CD4-positive, alpha-beta T cell (primary cell): ENCODE measurements around the gene MCC. TPM values are rescaled to one million over a fixed set of nuclear protein-coding genes. Genes with fewer than 3 reads are reported as not detected.

Experiments
- ATAC-seq: fragments of 200-7000 bp; cut with Tn5 transposase; one replicate; pipeline ENCODE4 v1.10.0; 2022; ENCODE audit warnings: mild to moderate bottlenecking; ENCODE audit not compliant: poor library complexity
- CTCF ChIA-PET: fragments of 350-600 bp; sonication (Branson Sonifier 250); formaldehyde crosslinking; loops from one replicate; lab custom pipeline; 2021; ENCODE audit warnings: antibody characterized with exemption, inconsistent platforms; lab: Charles Lee
- POLR2A ChIA-PET: fragments of 350-600 bp; sonication (Branson Sonifier 250); formaldehyde crosslinking; loops from one replicate; lab custom pipeline; 2021; ENCODE audit warnings: antibody characterized with exemption, inconsistent platforms; lab: Charles Lee
- DNase-seq, 14 experiments: peaks; one replicate each; pipeline ENCODE4 v3.0.0-alpha.2; 2013 to 2020; ENCODE audit warnings: mixed read lengths in 2 of 14
- H3K27ac ChIP-seq, 2 donors: one replicate each; pipeline versions ENCODE4 v1.5.1 to v1.7.0; 2013; ENCODE audit warnings: low read length in 2 of 2, low read depth in 1 of 2, mild to moderate bottlenecking in 1 of 2
- H3K27me3 ChIP-seq, 2 experiments: 1 replicate in 1 of 2; 2 replicates in 1 of 2; pipeline versions ENCODE4 v1.6.1 to v1.7.0; 2013; ENCODE audit warnings: low read length in 2 of 2, control low read depth in 1 of 2, mild to moderate bottlenecking in 1 of 2, moderate library complexity in 1 of 2; ENCODE audit not compliant: insufficient read depth in 2 of 2, control insufficient read depth in 1 of 2
- H3K36me3 ChIP-seq: one replicate; pipeline ENCODE4 v1.6.1; 2013; ENCODE audit warnings: low read length, control low read depth; ENCODE audit not compliant: insufficient read depth
- H3K4me1 ChIP-seq: one replicate; pipeline ENCODE4 v1.6.1; 2013; ENCODE audit warnings: low read length, control low read depth; ENCODE audit not compliant: insufficient read depth
- H3K4me3 ChIP-seq: one replicate; pipeline ENCODE4 v1.5.1; 2013; ENCODE audit warnings: mild to moderate bottlenecking, low read length, moderate library complexity
- H3K9me3 ChIP-seq, 2 experiments: 1 replicate in 1 of 2; 2 replicates in 1 of 2; pipeline versions ENCODE4 v1.6.1 to v1.7.0; 2013; ENCODE audit warnings: low read length in 2 of 2, mild to moderate bottlenecking in 2 of 2, control low read depth in 1 of 2, moderate library complexity in 1 of 2; ENCODE audit not compliant: control insufficient read depth in 1 of 2, insufficient read depth in 1 of 2
- H3K27ac Mint-ChIP-seq: one replicate; pipeline ENCODE4 v1.8.0; 2020; ENCODE audit warnings: mixed read lengths
- H3K27me3 Mint-ChIP-seq: one replicate; pipeline ENCODE4 v1.8.0; 2021; ENCODE audit warnings: mixed read lengths
- H3K36me3 Mint-ChIP-seq: one replicate; pipeline ENCODE4 v1.8.0; 2021; ENCODE audit warnings: low read depth, mixed read lengths
- H3K4me1 Mint-ChIP-seq: one replicate; pipeline ENCODE4 v1.8.0; 2021; ENCODE audit warnings: low read depth, mixed read lengths
- H3K4me3 Mint-ChIP-seq: one replicate; pipeline ENCODE4 v1.8.0; 2020; ENCODE audit warnings: mild to moderate bottlenecking, mixed read lengths
- H3K9me3 Mint-ChIP-seq: one replicate; pipeline ENCODE4 v1.8.0; 2020; ENCODE audit warnings: mixed read lengths
- CTCF ChIP-seq: fragments of 200-600 bp; IDR thresholded peaks from one replicate; pipeline ENCODE4 v1.8.0; 2022; ENCODE audit warnings: antibody characterized with exemption, mild to moderate bottlenecking
- intact Hi-C, 2 experiments: fragments of 100-400 bp; cut with DNase I in 1 of 2; cut with micrococcal nuclease in 1 of 2; formaldehyde crosslinking; loops; one replicate each; pipeline versions ENCODE4 v1.15.1 to v1.9.0; 2023 to 2025; cut with DNase I, micrococcal nuclease
- total RNA-seq, 174 experiments: library from RNA in 2 of 174; stranded (reverse) in 2 of 174; gene quantifications; one replicate each; pipeline ENCODE4 v1.2.3 and lab custom pipeline; 2021 to 2026

MCC gene
- total RNA-seq, 2 experiments from 2014 or later, result 3.2 to 3.3 TPM

GRCh38 chr5:113361701-113362100 is 126.6 kb downstream of the MCC start:
- Mint-ChIP-seq H3K9me3 (peaks cover 9% of the 10 kb centered on the region), H3K27me3 (no peaks in the 10 kb centered on the region), H3K27ac (no peak overlapping the region), H3K36me3 (peaks cover 8% of the 10 kb centered on the region), H3K4me1 (no peaks in the 10 kb centered on the region), H3K4me3 (no peak overlapping the region)
- no peaks in the 10 kb centered on the region for H3K4me1 ChIP-seq
- CTCF ChIA-PET, result no interaction called here
- H3K27me3 ChIP-seq, result no peaks in the 10 kb centered on the region
- DNase-seq, result no peak
- intact Hi-C loops, result no loop called here
- H3K36me3 ChIP-seq, result no peaks in the 10 kb centered on the region
- peaks cover 12 to 13% of the 10 kb centered on the region in 2 experiments for H3K9me3 ChIP-seq
- TF ChIP-seq CTCF, result no peak
- no peak overlapping the region for H3K4me3 ChIP-seq
- ATAC-seq, result no peak
- POLR2A ChIA-PET, result no interaction called here
- no peak overlapping the region for H3K27ac ChIP-seq

- Mint-ChIP-seq H3K27me3 (no peaks in the 10 kb centered on the region), H3K9me3 (peaks cover 2% of the 10 kb centered on the region), H3K36me3 (no peaks in the 10 kb centered on the region), H3K4me3 (no peak overlapping the region), H3K4me1 (no peaks in the 10 kb centered on the region), H3K27ac (no peak overlapping the region)
- Histone ChIP-seq H3K9me3 (peaks cover 8% of the 10 kb centered on the region in 2 experiments), H3K4me3 (no peak overlapping the region), H3K27ac (no peak overlapping the region), H3K27me3 (no peaks in the 10 kb centered on the region), H3K36me3 (no peaks in the 10 kb centered on the region), H3K4me1 (no peaks in the 10 kb centered on the region)
- CTCF ChIA-PET, result interaction anchor here (1.1 kb wide), 1 partner anchor 9 kb away, joined by 4 read pairs; no protein-coding TSS in a partner anchor
- intact Hi-C loops, result no loop called here
- POLR2A ChIA-PET, result no interaction called here
- DNase-seq (no peak), ATAC-seq (no peak)
- TF ChIP-seq CTCF, result no peak
These were observed 128.8 kb downstream of the MCC start for GRCh38 chr5:113359419-113359818.

GRCh38 chr5:113358696-113359095 is 129.6 kb downstream of the MCC start:
- Mint-ChIP-seq H3K4me1 (no peaks in the 10 kb centered on the region), H3K36me3 (no peaks in the 10 kb centered on the region), H3K27ac (no peak overlapping the region), H3K27me3 (no peaks in the 10 kb centered on the region), H3K4me3 (no peak overlapping the region), H3K9me3 (peaks cover 1% of the 10 kb centered on the region)
- intact Hi-C loops, result no loop called here
- DNase-seq, result no peak
- no peak for TF ChIP-seq CTCF
- no peak for ATAC-seq
- Histone ChIP-seq H3K27me3 (no peaks in the 10 kb centered on the region), H3K4me3 (no peak overlapping the region), H3K9me3 (peaks cover 4% of the 10 kb centered on the region in 2 experiments), H3K4me1 (no peaks in the 10 kb centered on the region), H3K36me3 (no peaks in the 10 kb centered on the region), H3K27ac (no peak overlapping the region)
- ChIA-PET CTCF (interaction anchor here (1.1 kb wide), 1 partner anchor 8 kb away, joined by 4 read pairs; no protein-coding TSS in a partner anchor), POLR2A (no interaction called here)
